Measurements from ENCODE around the gene RGS10. TPM values are rescaled to one million over a fixed set of nuclear protein-coding genes. Genes with fewer than 3 reads are reported as not detected.

RGS10 gene
- total and polyA plus RNA-seq, 2 of the 8 experiments (the other 6 are each of a cell fraction or from before 2014, with no cell fraction given) = 5.5 to 13.1 TPM

DNA sequence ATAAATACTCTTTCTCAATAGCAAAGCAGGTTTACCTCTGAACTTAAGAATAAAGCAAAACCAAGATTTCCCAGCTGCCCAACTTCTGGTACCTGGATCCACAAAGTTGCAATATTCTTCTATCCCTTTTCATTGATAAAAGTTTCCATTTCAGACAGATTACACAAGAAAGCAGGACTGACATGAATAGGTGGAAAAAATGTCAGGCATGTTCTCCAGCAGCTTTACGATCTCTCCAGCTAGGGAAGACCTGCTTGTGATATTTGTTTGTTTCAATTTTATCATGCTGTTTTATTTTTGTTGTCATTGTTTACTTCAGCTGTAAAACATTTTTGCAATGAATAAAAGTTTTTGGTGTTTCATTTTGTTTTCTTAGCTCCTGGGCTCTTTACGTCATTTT is 9.0 kb downstream of the RGS10 start:
- no peak overlapping the region for H2AK5ac ChIP-seq (ENCODE audit: low read depth, low read length)
- H3K4ac ChIP-seq (replicated peaks; ENCODE audit: insufficient read length, low read depth, low read length) = no peak overlapping the region
- no peak overlapping the region for H4K5ac ChIP-seq (ENCODE audit: insufficient read length, low read depth, low read length)
- TF ChIP-seq, protein P1, sequence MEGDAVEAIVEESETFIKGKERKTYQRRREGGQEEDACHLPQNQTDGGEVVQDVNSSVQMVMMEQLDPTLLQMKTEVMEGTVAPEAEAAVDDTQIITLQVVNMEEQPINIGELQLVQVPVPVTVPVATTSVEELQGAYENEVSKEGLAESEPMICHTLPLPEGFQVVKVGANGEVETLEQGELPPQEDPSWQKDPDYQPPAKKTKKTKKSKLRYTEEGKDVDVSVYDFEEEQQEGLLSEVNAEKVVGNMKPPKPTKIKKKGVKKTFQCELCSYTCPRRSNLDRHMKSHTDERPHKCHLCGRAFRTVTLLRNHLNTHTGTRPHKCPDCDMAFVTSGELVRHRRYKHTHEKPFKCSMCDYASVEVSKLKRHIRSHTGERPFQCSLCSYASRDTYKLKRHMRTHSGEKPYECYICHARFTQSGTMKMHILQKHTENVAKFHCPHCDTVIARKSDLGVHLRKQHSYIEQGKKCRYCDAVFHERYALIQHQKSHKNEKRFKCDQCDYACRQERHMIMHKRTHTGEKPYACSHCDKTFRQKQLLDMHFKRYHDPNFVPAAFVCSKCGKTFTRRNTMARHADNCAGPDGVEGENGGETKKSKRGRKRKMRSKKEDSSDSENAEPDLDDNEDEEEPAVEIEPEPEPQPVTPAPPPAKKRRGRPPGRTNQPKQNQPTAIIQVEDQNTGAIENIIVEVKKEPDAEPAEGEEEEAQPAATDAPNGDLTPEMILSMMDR (IDR thresholded peaks at IDR 0.05; ENCODE audit: control extremely low read depth in 1 of 3, insufficient read depth in 1 of 3, low read depth in 1 of 3, low read length in 3 of 3) = no peak
- no peak for TF ChIP-seq POLR2A (IDR thresholded peaks at IDR 0.05; ENCODE audit: control extremely low read depth in 1 of 2, low read depth in 2 of 2, low read length in 2 of 2)
- no peak for TF ChIP-seq RAD21 (IDR thresholded peaks at IDR 0.05 in 1 of 2, conservative IDR thresholded peaks at IDR 0.05 in 1 of 2; ENCODE audit: low read depth in 2 of 2, low read length in 2 of 2)
- TF ChIP-seq GABPA (IDR thresholded peaks at IDR 0.05; ENCODE audit: borderline replicate concordance, insufficient read depth, low read length) = no peak
- no peak for TF ChIP-seq RBBP5 (IDR thresholded peaks at IDR 0.05; ENCODE audit: borderline replicate concordance, low read depth, low read length)
- TF ChIP-seq FOSL1 (IDR thresholded peaks at IDR 0.05; ENCODE audit: insufficient read depth, low read depth, low read length) = no peak
- TF ChIP-seq TAF1 (IDR thresholded peaks at IDR 0.05; ENCODE audit: low read depth, low read length) = no peak
- TF ChIP-seq, protein P2, sequence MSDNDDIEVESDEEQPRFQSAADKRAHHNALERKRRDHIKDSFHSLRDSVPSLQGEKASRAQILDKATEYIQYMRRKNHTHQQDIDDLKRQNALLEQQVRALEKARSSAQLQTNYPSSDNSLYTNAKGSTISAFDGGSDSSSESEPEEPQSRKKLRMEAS (IDR thresholded peaks at IDR 0.05) = no peak
- no peak for TF ChIP-seq SP2 (IDR thresholded peaks at IDR 0.05; ENCODE audit: low read length)
- no peak overlapping the region for H3K9ac ChIP-seq (replicated peaks in 1 of 4; ENCODE audit: extremely low read depth in 1 of 4, low read depth in 3 of 4, low read length in 3 of 4)
- H2BK15ac ChIP-seq (ENCODE audit: low read length) = no peak overlapping the region
- ChIA-PET POLR2A (ENCODE audit: partially characterized antibody) (interaction anchor here (0.7 to 1.0 kb wide), 2 partner anchors 11 to 26 kb away, joined by 3 read pairs; no protein-coding TSS in a partner anchor), CTCF (ENCODE audit: partially characterized antibody) (interaction anchor here (0.8 to 2.2 kb wide), 4 partner anchors 9 to 334 kb away, joined by 3 to 8 read pairs (median 4); partner anchors contain the start of gene RGS10)
- H2AFZ ChIP-seq (ENCODE audit: low read length) = no peak overlapping the region
- H3K79me2 ChIP-seq (ENCODE audit: control insufficient read depth in 1 of 2, insufficient read depth in 2 of 2, low read length in 2 of 2) = no peaks in the 10 kb centered on the region
- no peak overlapping the region for H4K91ac ChIP-seq (replicated peaks; ENCODE audit: insufficient read length, low read length)
- no peak overlapping the region for H3K27ac ChIP-seq (ENCODE audit: low read depth, low read length)
- no peak overlapping the region for H3K18ac ChIP-seq (ENCODE audit: extremely low read depth, low read length)
- no peak overlapping the region for H2BK20ac ChIP-seq (ENCODE audit: low read length)
- FAIRE-seq (no peak), DNase-seq (ENCODE audit: low read depth in 1 of 2, low spot score in 2 of 2) (no peak)
- no peak overlapping the region for H2BK12ac ChIP-seq (ENCODE audit: low read depth, low read length)
- 86% methylated on average over 2 of the region's 2 CpGs; no CpG with 5 or more reads in 1 of the 2 experiments for WGBS, 2 experiments (ENCODE audit: extremely low coverage in 1 of 2, insufficient coverage in 1 of 2, insufficient read length in 1 of 2, insufficient replicate concordance in 2 of 2, low coverage in 1 of 2, low lambda C conversion rate in 2 of 2, missing lambda C conversion rate in 1 of 2)
- H2BK120ac ChIP-seq (replicated peaks; ENCODE audit: low read depth, low read length) = no peak overlapping the region
- H3K4me2 ChIP-seq (ENCODE audit: insufficient read depth in 1 of 2, low read depth in 2 of 2, low read length in 2 of 2) = no peak overlapping the region
- no peaks in the 10 kb centered on the region for H3K9me3 ChIP-seq (ENCODE audit: insufficient read depth in 2 of 2, low read depth in 1 of 2, low read length in 1 of 2)
- no peaks in the 10 kb centered on the region for H4K20me1 ChIP-seq (replicated peaks in 1 of 2; ENCODE audit: control insufficient read depth in 1 of 2, insufficient read depth in 2 of 2, low read length in 2 of 2)
- no peaks in the 10 kb centered on the region; a peak in 1 of 8 replicates for H3K36me3 ChIP-seq (ENCODE audit: control insufficient read depth in 2 of 4, insufficient read depth in 4 of 4, low read length in 3 of 4)
- H3K4me3 ChIP-seq (ENCODE audit: extremely low read depth in 1 of 4, insufficient read depth in 2 of 4, low read depth in 3 of 4, low read length in 4 of 4) = no peak overlapping the region
- no peak overlapping the region for H3K56ac ChIP-seq (replicated peaks; ENCODE audit: insufficient read length, low read depth, low read length)
- no peak overlapping the region for H3K23ac ChIP-seq (ENCODE audit: insufficient read length)
- H3K4me1 ChIP-seq (replicated peaks in 1 of 4; ENCODE audit: control insufficient read depth in 3 of 4, insufficient read depth in 4 of 4, low read length in 3 of 4) = peaks cover 0 to 3% (median 0%) of the 10 kb centered on the region in 4 experiments; a peak in 1 of 7 replicates
- no peak overlapping the region for H2BK5ac ChIP-seq (ENCODE audit: low read depth, low read length)
- H3K23me2 ChIP-seq (ENCODE audit: low read depth, low read length) = no peaks in the 10 kb centered on the region
- H3K14ac ChIP-seq (ENCODE audit: insufficient read length) = no peak overlapping the region
- H3K79me1 ChIP-seq (ENCODE audit: low read depth, low read length) = no peaks in the 10 kb centered on the region
- H4K8ac ChIP-seq (ENCODE audit: extremely low read depth, insufficient read depth, low read length) = no peak overlapping the region
- H3K27me3 ChIP-seq (replicated peaks in 1 of 4; ENCODE audit: control insufficient read depth in 3 of 4, extremely low read depth in 1 of 4, insufficient read depth in 3 of 4, low read length in 3 of 4) = no peaks in the 10 kb centered on the region

Measured in H1 (cell line).